GM10248 (cell line): ENCODE measurements around the gene HOXB8.

Experiments used
- CTCF ChIA-PET: fragments of 300-600 bp; sonication (Branson Sonifier 250); formaldehyde crosslinking; extraction: SDS; loops from one replicate; lab custom pipeline; 2021; ENCODE audit warnings: antibody characterized with exemption; lab: Yijun Ruan, JAX
- POLR2A ChIA-PET: fragments of 350-650 bp; sonication (Branson Sonifier 250); formaldehyde crosslinking; extraction: SDS; loops from one replicate; lab custom pipeline; 2020; ENCODE audit warnings: antibody characterized with exemption; lab: Yijun Ruan, JAX
- DNase-seq: peaks from one replicate; pipeline ENCODE4 v3.0.0; 2012; ENCODE audit errors: extremely low spot score
- TF ChIP-seq, protein P1 (sequence below): IDR thresholded peaks from 2 replicates; pipeline ENCODE4 v1.5.1; 2012; ENCODE audit warnings: mild to moderate bottlenecking, low read depth; ENCODE audit errors: extremely low read depth, missing control alignments, control extremely low read depth

HOXB8 gene

DNA sequence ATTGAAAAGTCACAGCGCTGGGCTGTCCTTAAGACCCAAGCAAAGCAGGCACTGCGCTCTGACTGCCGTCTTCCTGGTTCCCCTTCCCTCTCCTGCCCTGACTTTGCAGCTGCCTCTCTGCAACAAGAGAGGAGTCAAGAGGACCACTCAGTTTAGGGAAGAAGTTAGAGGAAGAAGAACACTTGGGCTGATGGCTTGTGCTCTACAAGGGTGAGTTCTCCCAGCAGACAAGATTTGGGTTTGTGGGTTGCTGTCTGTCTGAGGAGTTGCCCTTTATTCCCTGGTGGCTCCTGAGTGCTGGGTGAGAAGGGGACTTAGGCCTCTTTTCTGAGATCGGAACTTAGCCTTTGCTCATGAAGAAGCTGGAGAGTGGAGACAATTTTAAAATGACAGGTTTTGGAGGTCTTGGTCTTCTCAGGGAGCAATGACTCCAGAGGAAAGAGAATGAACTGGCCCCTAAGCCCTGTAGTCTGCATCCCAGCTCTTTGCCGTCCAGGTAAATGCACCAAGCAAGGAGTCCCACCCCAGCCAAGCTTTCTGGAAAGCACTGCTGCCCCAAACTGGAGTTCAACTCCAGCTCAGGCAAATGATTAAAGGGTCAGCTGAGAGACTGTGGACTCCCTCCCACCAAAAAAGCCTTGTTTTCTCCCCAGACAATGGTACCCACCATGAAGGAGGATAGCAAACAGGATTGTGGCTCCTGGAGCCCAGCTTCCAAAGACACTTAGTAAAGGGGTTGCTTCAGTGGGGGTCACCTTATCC lies 13.7 kb upstream of the HOXB8 start:
- CTCF ChIA-PET: interaction anchor here (1.6 to 6.1 kb wide), 5 partner anchors 11 to 175 kb away, joined by 4 to 31 read pairs (median 6); partner anchors contain the start of gene HOXB8
- no peak for DNase-seq
- POLR2A ChIA-PET: no interaction called here
- TF ChIP-seq, protein P1, sequence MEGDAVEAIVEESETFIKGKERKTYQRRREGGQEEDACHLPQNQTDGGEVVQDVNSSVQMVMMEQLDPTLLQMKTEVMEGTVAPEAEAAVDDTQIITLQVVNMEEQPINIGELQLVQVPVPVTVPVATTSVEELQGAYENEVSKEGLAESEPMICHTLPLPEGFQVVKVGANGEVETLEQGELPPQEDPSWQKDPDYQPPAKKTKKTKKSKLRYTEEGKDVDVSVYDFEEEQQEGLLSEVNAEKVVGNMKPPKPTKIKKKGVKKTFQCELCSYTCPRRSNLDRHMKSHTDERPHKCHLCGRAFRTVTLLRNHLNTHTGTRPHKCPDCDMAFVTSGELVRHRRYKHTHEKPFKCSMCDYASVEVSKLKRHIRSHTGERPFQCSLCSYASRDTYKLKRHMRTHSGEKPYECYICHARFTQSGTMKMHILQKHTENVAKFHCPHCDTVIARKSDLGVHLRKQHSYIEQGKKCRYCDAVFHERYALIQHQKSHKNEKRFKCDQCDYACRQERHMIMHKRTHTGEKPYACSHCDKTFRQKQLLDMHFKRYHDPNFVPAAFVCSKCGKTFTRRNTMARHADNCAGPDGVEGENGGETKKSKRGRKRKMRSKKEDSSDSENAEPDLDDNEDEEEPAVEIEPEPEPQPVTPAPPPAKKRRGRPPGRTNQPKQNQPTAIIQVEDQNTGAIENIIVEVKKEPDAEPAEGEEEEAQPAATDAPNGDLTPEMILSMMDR: no peak

DNA sequence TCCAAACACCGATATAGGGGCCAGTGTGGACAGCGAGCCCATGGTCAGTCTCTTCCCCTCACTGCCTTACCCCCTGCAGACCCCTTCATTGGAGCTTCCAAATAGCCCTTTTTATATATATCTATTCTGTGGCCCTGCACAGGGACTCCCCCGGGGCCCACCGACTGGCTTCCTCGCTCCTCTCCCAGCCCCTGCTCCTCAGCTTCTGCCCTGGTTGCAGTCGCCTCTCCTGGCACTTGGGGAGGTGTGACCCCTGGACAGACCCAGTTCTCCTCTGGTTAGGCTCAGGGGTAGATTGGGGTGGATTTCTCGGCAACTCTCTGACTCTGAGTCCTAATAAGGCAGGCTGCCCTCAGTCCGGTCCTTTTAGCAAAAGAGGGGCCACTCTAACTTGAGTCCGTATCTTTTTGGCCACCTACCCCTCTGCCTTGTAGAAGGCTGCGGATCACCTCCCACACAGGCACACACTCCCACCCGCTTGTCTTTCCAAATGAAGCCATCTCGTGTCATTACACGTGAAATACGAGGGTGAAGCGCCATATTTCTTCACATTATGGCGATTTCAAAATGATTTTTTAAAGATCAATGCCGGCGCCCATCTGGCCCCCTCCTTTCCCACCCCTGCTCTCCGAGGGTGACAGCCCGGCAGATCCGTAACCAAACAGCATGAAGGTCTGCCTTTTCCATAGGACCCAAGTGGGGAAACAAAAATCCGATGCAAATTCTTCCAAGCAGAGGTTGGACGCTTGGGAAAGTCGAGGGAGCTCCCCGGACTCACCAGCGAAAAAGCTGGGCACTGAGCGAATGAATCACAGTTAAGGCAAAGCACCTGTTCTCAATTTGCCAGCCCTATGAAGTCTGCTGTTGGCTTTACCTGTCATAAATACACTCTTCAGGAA lies 12.8 kb upstream of the HOXB8 start:
- ChIA-PET CTCF (interaction anchor here (1.7 to 6.1 kb wide), 4 partner anchors 9 to 13 kb away, joined by 6 to 31 read pairs (median 22); partner anchors contain the start of gene HOXB8), POLR2A (no interaction called here)
- TF ChIP-seq, protein P1: no peak
- DNase-seq: no peak

DNA sequence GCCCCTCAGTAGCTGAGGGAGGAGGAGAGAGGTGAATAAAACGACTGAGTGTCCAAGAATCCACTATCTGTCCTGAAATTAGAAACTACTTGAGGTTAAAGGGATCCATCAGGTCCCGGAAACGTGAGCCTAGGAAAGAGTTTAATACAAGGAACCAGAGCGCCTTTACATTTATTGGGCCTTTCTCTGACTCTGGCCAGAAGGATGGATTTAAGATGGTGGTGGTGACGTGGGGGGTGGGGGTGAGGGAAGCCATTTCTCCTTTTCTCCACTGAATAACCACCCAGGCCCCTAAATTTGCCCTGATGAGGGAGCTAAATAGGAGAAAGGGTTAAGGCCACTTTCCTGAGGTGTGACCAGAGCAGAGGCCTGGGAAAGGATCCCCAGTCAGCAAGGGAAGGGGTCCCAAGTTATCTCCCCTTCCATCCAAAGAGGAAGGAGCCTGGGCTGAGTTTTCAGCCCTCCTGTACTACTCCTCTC lies 12.1 kb upstream of the HOXB8 start:
- TF ChIP-seq, protein P1: no peak
- ChIA-PET POLR2A (no interaction called here), CTCF (interaction anchor here (3.2 to 6.1 kb wide), 2 partner anchors 9 to 13 kb away, joined by 28 to 31 read pairs; partner anchors contain the start of gene HOXB8)
- no peak for DNase-seq

DNA sequence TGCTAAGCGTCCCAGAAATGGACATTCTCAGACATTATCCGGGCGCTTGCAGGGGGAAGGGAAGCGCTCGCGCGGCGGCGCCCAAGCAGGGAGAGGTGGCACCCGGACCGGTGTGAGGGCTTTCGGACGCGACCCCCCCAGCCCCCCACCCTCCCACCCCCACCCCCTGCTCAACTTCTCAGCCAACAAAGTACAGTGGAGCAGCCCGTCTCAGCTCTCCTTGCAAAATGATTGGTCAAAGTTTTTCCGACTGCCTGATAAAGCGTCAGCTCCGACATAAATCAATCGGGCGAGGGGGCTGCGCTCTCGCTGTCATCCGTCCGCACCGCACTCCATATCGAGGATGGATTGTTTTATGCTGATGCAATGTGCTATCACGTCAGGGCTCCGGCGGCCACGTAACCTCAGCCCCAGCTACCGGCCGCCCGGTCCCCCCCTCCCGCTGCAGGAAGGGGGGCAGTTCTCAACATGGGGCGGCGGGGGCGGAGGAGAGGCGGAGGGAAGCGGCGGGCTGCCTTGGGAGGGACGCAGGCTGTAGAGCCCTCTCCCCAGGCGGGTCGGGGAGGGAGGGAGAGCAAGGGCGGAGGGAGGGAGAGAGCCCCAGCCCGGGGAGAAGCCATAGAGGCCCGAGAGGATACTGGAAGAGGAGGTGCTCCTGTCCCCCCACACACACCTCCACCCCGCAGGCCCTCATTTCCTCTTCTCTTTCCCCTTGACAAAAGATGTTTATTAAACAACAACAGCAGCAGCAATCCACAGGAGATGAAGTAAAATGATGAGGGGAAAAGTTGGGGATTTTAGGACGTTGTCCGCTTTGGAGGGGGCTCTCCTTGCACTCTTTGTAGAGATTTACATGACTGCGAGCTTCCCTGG lies 11.4 kb upstream of the HOXB8 start, which contains the start of gene HOXB9:
HOXB9 (minus strand) TSS at position 114 of the 873 bp plus-strand sequence; CDS start at position 25, 89 bp downstream.
- CTCF ChIA-PET: interaction anchor here (0.9 to 6.1 kb wide), 10 partner anchors 10 to 600 kb away, joined by 3 to 31 read pairs (median 5); partner anchors contain the start of genes HOXB3 and HOXB8
- POLR2A ChIA-PET: no interaction called here
- TF ChIP-seq, protein P1: no peak
- DNase-seq: no peak

DNA sequence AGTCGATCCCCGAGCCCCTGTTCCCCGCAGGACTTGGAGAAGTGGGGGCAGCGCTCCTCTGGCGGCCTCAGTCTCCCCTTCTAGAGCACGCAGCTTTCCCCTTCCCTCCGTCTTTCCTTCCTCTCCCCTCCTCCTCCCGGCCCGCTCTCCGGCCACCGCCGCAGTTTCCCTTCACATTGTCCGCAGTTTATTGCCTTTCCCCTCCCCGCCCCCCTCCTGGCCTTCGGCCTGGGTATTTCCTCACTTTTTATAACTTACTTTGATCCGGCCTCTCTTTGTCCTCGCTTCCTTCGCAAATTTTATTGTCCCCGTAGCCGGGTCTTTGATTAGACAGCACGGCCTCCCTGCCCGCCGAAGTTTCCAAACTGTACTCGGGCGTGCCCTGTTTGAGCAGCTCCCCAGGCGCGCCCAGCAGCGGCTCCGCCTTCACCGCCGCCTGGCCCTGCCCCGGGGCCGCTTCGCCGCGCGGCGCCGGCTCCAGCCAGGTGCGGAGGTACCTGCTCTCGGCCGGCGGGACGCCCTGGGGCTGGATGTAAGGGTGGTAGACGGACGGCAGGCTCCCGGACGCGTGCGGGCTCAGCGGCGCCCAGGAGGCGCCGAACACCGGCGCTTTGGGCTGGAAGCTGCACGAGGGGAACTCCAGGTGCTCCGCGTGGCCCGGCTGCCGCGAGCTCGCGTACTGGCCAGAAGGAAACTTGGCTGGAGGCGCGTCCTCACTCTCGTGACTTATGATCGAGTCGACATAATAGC lies 10.6 kb upstream of the HOXB8 start:
- TF ChIP-seq, protein P1: no peak
- peak; percentile 69 for DNase-seq
- ChIA-PET POLR2A (no interaction called here), CTCF (interaction anchor here (0.8 to 6.1 kb wide), 15 partner anchors 11 to 599 kb away, joined by 3 to 31 read pairs (median 4); partner anchors contain the start of genes HOXB3 and HOXB8)
